Subcutaneous abdominal adipose tissue (tissue), 5 donors: ENCODE results near the gene PPP1R15B.

ENCODE experiments used
- H3K27ac ChIP-seq: one replicate; pipeline ENCODE4 v1.7.0; 2013; ENCODE audit warnings: low read depth, mild to moderate bottlenecking, inconsistent platforms, low read length, moderate library complexity
- H3K27me3 ChIP-seq, 5 donors: one replicate each; pipeline ENCODE4 v1.7.0; 2013; ENCODE audit warnings: low read length in 5 of 5, inconsistent platforms in 1 of 5; ENCODE audit not compliant: control insufficient read depth in 5 of 5, insufficient read depth in 4 of 5
- H3K36me3 ChIP-seq, 5 donors: one replicate each; pipeline ENCODE4 v1.7.0; 2013; ENCODE audit warnings: low read length in 5 of 5; ENCODE audit not compliant: control insufficient read depth in 5 of 5, insufficient read depth in 5 of 5
- H3K4me1 ChIP-seq, 5 donors: one replicate each; pipeline ENCODE4 v1.7.0; 2013; ENCODE audit warnings: low read length in 5 of 5, mild to moderate bottlenecking in 3 of 5, moderate library complexity in 1 of 5; ENCODE audit not compliant: control insufficient read depth in 5 of 5, insufficient read depth in 5 of 5
- H3K4me3 ChIP-seq, 5 donors: one replicate each; pipeline ENCODE4 v1.7.0; 2013; ENCODE audit warnings: low read length in 5 of 5, low read depth in 1 of 5
- H3K9ac ChIP-seq, 5 donors: one replicate each; pipeline ENCODE4 v1.7.0; 2013; ENCODE audit warnings: low read length in 5 of 5, mild to moderate bottlenecking in 4 of 5, moderate library complexity in 3 of 5
- H3K9me3 ChIP-seq, 5 donors: one replicate each; pipeline ENCODE4 v1.7.0; 2013; ENCODE audit warnings: low read length in 5 of 5; ENCODE audit not compliant: control insufficient read depth in 5 of 5
- donor health status: healthy.
- donor health status: healthy.
- donor health status: healthy.
- donor health status: healthy.
- donor health status: healthy.

Gene PPP1R15B

GRCh38 chr1:204411451-204412204 lies at the start of gene PPP1R15B:
Gene PPP1R15B (minus strand): TSS chr1:204411817. CDS start chr1:204411411, 406 bp downstream.
- Histone ChIP-seq H3K4me1 (peaks cover 0 to 40% (median 31%) of the 10 kb centered on the region in 5 donors), H3K9me3 (no peaks in the 10 kb centered on the region), H3K27me3 (no peaks in the 10 kb centered on the region)

GRCh38 chr1:204460346-204460745 lies 48.7 kb upstream of the PPP1R15B start:
- Histone ChIP-seq H3K4me1 (peaks cover 21 to 88% (median 56%) of the 10 kb centered on the region in 5 donors), H3K4me3 (no peak overlapping the region), H3K9me3 (no peaks in the 10 kb centered on the region), H3K27ac (peak overlapping the region; percentile 64), H3K36me3 (peaks cover 0 to 68% (median 54%) of the 10 kb centered on the region in 5 donors), H3K9ac (no peak overlapping the region), H3K27me3 (no peaks in the 10 kb centered on the region)

More at GRCh38 chr1:204411451-204412204, at the start of gene PPP1R15B:
- Histone ChIP-seq H3K9ac (peak within 1 kb of the TSS; percentile 90 to 100 (median 99)), H3K4me3 (peak within 1 kb of the TSS; percentile 96 to 100 (median 97)), H3K36me3 (peaks cover 0 to 3% (median 0%) of the 10 kb centered on the region in 5 donors), H3K27ac (peak within 1 kb of the TSS; percentile 99)

GRCh38 chr1:204459706-204460105 lies 48.1 kb upstream of the PPP1R15B start:
- H3K27ac ChIP-seq: no peak overlapping the region
- no peak overlapping the region for H3K9ac ChIP-seq
- no peaks in the 10 kb centered on the region for H3K9me3 ChIP-seq
- H3K36me3 ChIP-seq: peaks cover 0 to 73% (median 58%) of the 10 kb centered on the region in 5 donors
- no peak overlapping the region for H3K4me3 ChIP-seq
- H3K4me1 ChIP-seq: peaks cover 19 to 86% (median 50%) of the 10 kb centered on the region in 5 donors
- no peaks in the 10 kb centered on the region for H3K27me3 ChIP-seq

- H3K9me3 ChIP-seq: no peaks in the 10 kb centered on the region
- no peak overlapping the region for H3K4me3 ChIP-seq
- H3K27ac ChIP-seq: no peak overlapping the region
- H3K27me3 ChIP-seq: no peaks in the 10 kb centered on the region
- H3K9ac ChIP-seq: no peak overlapping the region
- peaks cover 7 to 79% (median 29%) of the 10 kb centered on the region in 5 donors for H3K4me1 ChIP-seq
- H3K36me3 ChIP-seq: peaks cover 3 to 82% (median 66%) of the 10 kb centered on the region in 5 donors
These were observed 46.0 kb upstream of the PPP1R15B start for GRCh38 chr1:204457666-204458065.

- H3K36me3 ChIP-seq: peaks cover 3 to 80% (median 62%) of the 10 kb centered on the region in 5 donors
- H3K4me1 ChIP-seq: peaks cover 3 to 76% (median 22%) of the 10 kb centered on the region in 5 donors
- H3K9ac ChIP-seq: peak overlapping the region in 1 of 5 donors; percentile 20
- no peaks in the 10 kb centered on the region for H3K9me3 ChIP-seq
- H3K27me3 ChIP-seq: no peaks in the 10 kb centered on the region
- peak overlapping the region; percentile 16 for H3K27ac ChIP-seq
- H3K4me3 ChIP-seq: no peak overlapping the region
These were observed 45.3 kb upstream of the PPP1R15B start for GRCh38 chr1:204456826-204457442.

- H3K36me3 ChIP-seq: peaks cover 5 to 84% (median 67%) of the 10 kb centered on the region in 5 donors
- no peaks in the 10 kb centered on the region for H3K9me3 ChIP-seq
- H3K9ac ChIP-seq: no peak overlapping the region
- H3K4me3 ChIP-seq: no peak overlapping the region
- no peaks in the 10 kb centered on the region for H3K27me3 ChIP-seq
- H3K4me1 ChIP-seq: peaks cover 3 to 75% (median 15%) of the 10 kb centered on the region in 5 donors
- H3K27ac ChIP-seq: peak overlapping the region; percentile 16
These were observed 44.2 kb upstream of the PPP1R15B start for GRCh38 chr1:204455831-204456145.

- H3K27me3 ChIP-seq: no peaks in the 10 kb centered on the region
- H3K36me3 ChIP-seq: peaks cover 5 to 84% (median 70%) of the 10 kb centered on the region in 5 donors
- no peak overlapping the region for H3K9ac ChIP-seq
- H3K27ac ChIP-seq: peak overlapping the region; percentile 46
- H3K4me1 ChIP-seq: peaks cover under 1 to 69% (median 12%) of the 10 kb centered on the region in 5 donors
- no peak overlapping the region for H3K4me3 ChIP-seq
- no peaks in the 10 kb centered on the region for H3K9me3 ChIP-seq
These were observed 43.6 kb upstream of the PPP1R15B start for GRCh38 chr1:204455063-204455830.

GRCh38 chr1:204454476-204454875 lies 42.9 kb upstream of the PPP1R15B start:
- Histone ChIP-seq H3K27ac (peak overlapping the region; percentile 46), H3K9me3 (no peaks in the 10 kb centered on the region), H3K9ac (no peak overlapping the region), H3K4me3 (no peak overlapping the region), H3K27me3 (no peaks in the 10 kb centered on the region), H3K36me3 (peaks cover 5 to 84% (median 70%) of the 10 kb centered on the region in 5 donors), H3K4me1 (peaks cover 0 to 68% (median 12%) of the 10 kb centered on the region in 5 donors)

- no peaks in the 10 kb centered on the region for H3K9me3 ChIP-seq
- H3K4me1 ChIP-seq: peaks cover 0 to 73% (median 12%) of the 10 kb centered on the region in 5 donors
- no peaks in the 10 kb centered on the region for H3K27me3 ChIP-seq
- no peak overlapping the region for H3K4me3 ChIP-seq
- peaks cover 5 to 86% (median 71%) of the 10 kb centered on the region in 5 donors for H3K36me3 ChIP-seq
- H3K9ac ChIP-seq: peak overlapping the region in 1 of 5 donors; percentile 30
- H3K27ac ChIP-seq: no peak overlapping the region
These were observed 41.6 kb upstream of the PPP1R15B start for GRCh38 chr1:204453141-204453772.
